Smooth muscle cell (in vitro differentiated cells): ENCODE data around the gene NMU. TPM values are rescaled to one million over a fixed set of nuclear protein-coding genes. Genes with fewer than 3 reads are reported as not detected.

Experiments
- DNase-seq: peaks from one replicate; lab custom pipeline; 2025; ENCODE audit not compliant: unreplicated experiment; lab: John Stamatoyannopoulos, UW
- H2AFZ ChIP-seq: fragments of 200-600 bp; sonication (generic); 2 replicates; pipeline ENCODE4 v1.6.0; 2016; ENCODE audit warnings: antibody characterized with exemption, low read depth, mild to moderate bottlenecking
- H3F3A ChIP-seq: fragments of 200-600 bp; sonication (generic); 2 replicates; pipeline ENCODE4 v1.6.0; 2017; ENCODE audit warnings: antibody characterized with exemption, low read depth
- H3K27ac ChIP-seq: fragments of 200-600 bp; sonication (generic); 2 replicates; pipeline ENCODE4 v1.5.1; 2016; ENCODE audit warnings: low read depth, mild to moderate bottlenecking
- H3K27me3 ChIP-seq: fragments of 200-600 bp; sonication (generic); 2 replicates; pipeline ENCODE4 v1.6.1; 2016; ENCODE audit warnings: low read depth, mild to moderate bottlenecking
- H3K36me3 ChIP-seq: fragments of 200-600 bp; sonication (generic); 2 replicates; pipeline ENCODE4 v1.5.1; 2016; ENCODE audit warnings: low read depth
- H3K4me1 ChIP-seq: fragments of 200-600 bp; sonication (generic); 2 replicates; pipeline ENCODE4 v1.5.1; 2016; ENCODE audit warnings: low read depth
- H3K4me2 ChIP-seq: fragments of 200-600 bp; sonication (generic); 2 replicates; pipeline ENCODE4 v1.6.0; 2016; ENCODE audit warnings: mild to moderate bottlenecking
- H3K4me3 ChIP-seq: fragments of 200-600 bp; sonication (generic); 2 replicates; pipeline ENCODE4 v1.5.1; 2016; ENCODE audit warnings: mild to moderate bottlenecking
- H3K79me2 ChIP-seq: fragments of 200-600 bp; sonication (generic); 2 replicates; pipeline ENCODE4 v1.6.0; 2016; ENCODE audit warnings: low read depth, mild to moderate bottlenecking
- H3K9ac ChIP-seq: fragments of 200-600 bp; sonication (generic); 2 replicates; pipeline ENCODE4 v1.6.0; 2016; ENCODE audit warnings: low read depth
- H3K9me3 ChIP-seq: fragments of 200-600 bp; sonication (generic); replicated peaks from 2 replicates; pipeline ENCODE4 v1.5.1; 2016; ENCODE audit warnings: low read depth
- H4K20me1 ChIP-seq: fragments of 200-600 bp; sonication (generic); 2 replicates; pipeline ENCODE4 v1.6.0; 2016; ENCODE audit warnings: low read depth
- CTCF ChIP-seq: fragments of 200-600 bp; sonication (generic); IDR thresholded peaks from 2 replicates; pipeline ENCODE4 v1.5.1; 2017; ENCODE audit warnings: borderline replicate concordance, mild to moderate bottlenecking, antibody characterized with exemption; ENCODE audit not compliant: insufficient read depth, poor library complexity, severe bottlenecking
- WGBS: methylation state at CpG from one replicate; pipeline ENCODE4 v1.1.7; 2016; ENCODE audit warnings: low lambda C conversion rate; 5-methylcytosine and 5-hydroxymethylcytosine counted together
- polyA plus RNA-seq: library from polyadenylated mRNA; unstranded; fragments of >200 nt; fragmentation: Nextera tagmentation; extraction: Ambion mirVana; gene quantifications from 2 replicates; pipeline ENCODE4 v1.2.1, GENCODE V29; 2016
- total RNA-seq: library from RNA; depleted of rRNA; stranded (reverse); fragments of >200 nt; gene quantifications from 2 replicates; pipeline ENCODE4 v1.2.3, GENCODE V29; 2014

Gene NMU
- total and polyA plus RNA-seq, 2 experiments from 2014 or later: not detected

DNA sequence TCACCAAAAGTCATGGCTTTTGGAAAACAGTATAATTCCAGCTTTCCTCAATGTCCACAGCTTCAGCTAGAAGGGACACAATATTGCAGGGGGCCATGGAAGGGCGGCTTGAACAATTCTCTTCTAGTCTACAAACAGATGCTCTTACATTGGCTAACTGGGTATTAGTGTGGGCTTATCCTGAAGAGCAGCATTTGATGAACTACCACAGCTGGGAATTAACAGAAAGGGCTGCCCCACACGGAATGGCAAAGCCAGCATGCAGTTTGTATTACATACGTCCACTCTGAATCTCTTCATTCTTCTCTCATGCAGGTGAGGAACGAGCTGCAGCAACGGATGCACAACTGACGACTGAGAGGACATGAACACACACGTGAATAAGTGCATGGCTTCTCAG is 31.1 kb downstream of the NMU start:
- H3K4me2 ChIP-seq: no peak overlapping the region
- H3K4me3 ChIP-seq: no peak overlapping the region
- H4K20me1 ChIP-seq: no peaks in the 10 kb centered on the region
- no peaks in the 10 kb centered on the region for H3K36me3 ChIP-seq
- H3K27ac ChIP-seq: no peak overlapping the region
- 86% methylated on average over 7 of the region's 7 CpGs for WGBS
- no peak overlapping the region for H2AFZ ChIP-seq
- no peaks in the 10 kb centered on the region for H3K79me2 ChIP-seq
- H3K9ac ChIP-seq: no peak overlapping the region
- TF ChIP-seq CTCF: no peak
- H3K4me1 ChIP-seq: no peaks in the 10 kb centered on the region
- no peaks in the 10 kb centered on the region for H3K27me3 ChIP-seq
- no peak for DNase-seq
- no peaks in the 10 kb centered on the region for H3F3A ChIP-seq
- no peaks in the 10 kb centered on the region for H3K9me3 ChIP-seq

DNA sequence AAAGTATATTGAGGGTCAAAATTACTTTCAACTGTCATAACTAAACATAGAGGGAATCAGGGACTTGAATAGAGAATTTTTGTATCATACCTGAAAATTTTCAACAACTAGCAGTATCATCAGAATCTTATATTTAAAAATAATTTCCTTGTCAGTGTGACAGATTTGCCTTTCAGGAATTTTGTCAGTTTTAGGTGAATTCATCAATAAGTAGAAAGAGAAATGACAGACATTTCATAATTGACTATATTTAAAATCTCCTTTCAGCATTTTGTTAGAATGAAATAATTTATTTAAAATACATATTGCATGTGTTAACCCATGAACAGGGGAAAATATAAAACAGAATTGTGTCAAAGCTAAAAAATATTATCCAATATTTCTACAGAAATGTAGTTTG is 35.5 kb downstream of the NMU start:
- no peaks in the 10 kb centered on the region for H3K4me1 ChIP-seq
- DNase-seq: no peak
- no peak overlapping the region for H3K9ac ChIP-seq
- no peak for TF ChIP-seq CTCF
- no peak overlapping the region for H3K4me2 ChIP-seq
- H3K4me3 ChIP-seq: no peak overlapping the region
- no peaks in the 10 kb centered on the region for H3K36me3 ChIP-seq
- no peaks in the 10 kb centered on the region for H3K9me3 ChIP-seq
- no peak overlapping the region for H3K27ac ChIP-seq
- no peaks in the 10 kb centered on the region for H3K79me2 ChIP-seq
- no peaks in the 10 kb centered on the region for H4K20me1 ChIP-seq
- H3F3A ChIP-seq: no peaks in the 10 kb centered on the region
- no peaks in the 10 kb centered on the region for H3K27me3 ChIP-seq
- no peak overlapping the region for H2AFZ ChIP-seq

DNA sequence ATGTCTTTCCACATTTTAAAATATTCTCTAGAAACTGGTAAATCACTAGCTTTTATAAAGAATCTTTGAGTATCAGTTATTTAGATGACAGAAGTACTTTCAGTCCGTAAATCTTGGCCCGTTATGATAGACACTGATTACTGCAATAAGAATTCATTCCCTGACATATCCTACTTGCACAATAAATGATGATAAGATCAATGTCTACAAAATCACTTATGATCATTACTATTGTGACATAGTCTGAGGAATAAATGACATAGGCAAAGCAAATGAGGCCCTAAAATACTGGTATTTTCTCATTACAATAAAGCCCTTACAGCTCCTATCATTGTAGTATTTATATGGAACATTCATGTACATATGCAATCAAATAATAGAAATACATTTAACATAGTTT is 37.5 kb downstream of the NMU start:
- no peaks in the 10 kb centered on the region for H3K36me3 ChIP-seq
- no peaks in the 10 kb centered on the region for H3K79me2 ChIP-seq
- H3K4me2 ChIP-seq: no peak overlapping the region
- no peak for DNase-seq
- H3K9me3 ChIP-seq: no peaks in the 10 kb centered on the region
- no peak overlapping the region for H3K4me3 ChIP-seq
- H3K9ac ChIP-seq: no peak overlapping the region
- H3K27ac ChIP-seq: no peak overlapping the region
- H4K20me1 ChIP-seq: no peaks in the 10 kb centered on the region
- TF ChIP-seq CTCF: no peak
- no peaks in the 10 kb centered on the region for H3F3A ChIP-seq
- no peaks in the 10 kb centered on the region for H3K4me1 ChIP-seq
- no peak overlapping the region for H2AFZ ChIP-seq
- 86% methylated on average over 2 of the region's 2 CpGs for WGBS
- no peaks in the 10 kb centered on the region for H3K27me3 ChIP-seq

GRCh38 chr4:55592014-55592413 is 44.1 kb downstream of the NMU start, which contains the start of gene PDCL2:
Gene PDCL2 (minus strand): TSS chr4:55592245. CDS start chr4:55592109, 136 bp downstream.
- no peak within 1 kb of the TSS for H3K9ac ChIP-seq
- no peak for TF ChIP-seq CTCF
- no peak for DNase-seq
- H3K9me3 ChIP-seq: no peaks in the 10 kb centered on the region
- no peak within 1 kb of the TSS for H2AFZ ChIP-seq
- H4K20me1 ChIP-seq: no peaks in the 10 kb centered on the region
- H3K36me3 ChIP-seq: no peaks in the 10 kb centered on the region
- no peaks in the 10 kb centered on the region for H3K27me3 ChIP-seq
- no peak within 1 kb of the TSS for H3K4me2 ChIP-seq
- H3F3A ChIP-seq: no peaks in the 10 kb centered on the region
- no peaks in the 10 kb centered on the region for H3K4me1 ChIP-seq
- WGBS: 95% methylated on average over 24 of the region's 24 CpGs
- H3K4me3 ChIP-seq: no peak within 1 kb of the TSS
- no peaks in the 10 kb centered on the region for H3K79me2 ChIP-seq
- H3K27ac ChIP-seq: no peak within 1 kb of the TSS
